Measurements from ENCODE around the gene PLGRKT.

DNA sequence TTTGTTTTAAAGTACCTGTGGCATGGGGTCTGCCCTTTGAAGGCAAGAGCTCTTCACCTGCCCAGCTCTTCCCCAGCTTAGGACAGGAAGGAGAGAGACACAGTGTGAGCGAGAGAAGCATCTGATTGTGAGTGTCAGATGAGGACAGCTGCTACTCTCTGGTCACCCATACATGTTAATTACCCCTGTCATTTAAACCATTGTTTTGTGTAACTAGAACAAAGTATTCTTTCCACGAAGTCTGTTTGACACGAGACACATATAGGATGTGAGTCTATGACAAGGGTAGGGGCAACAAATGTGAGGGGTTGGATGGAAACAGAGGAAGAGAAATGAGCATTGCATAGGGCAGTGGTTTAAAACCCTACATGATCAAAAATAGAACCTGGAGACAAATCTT lies 9.6 kb upstream of the PLGRKT start:
- no peak for TF ChIP-seq EP300 (IDR thresholded peaks at IDR 0.05)
- no peak for TF ChIP-seq POLR2A (IDR thresholded peaks at IDR 0.05)
- TF ChIP-seq, protein P1, sequence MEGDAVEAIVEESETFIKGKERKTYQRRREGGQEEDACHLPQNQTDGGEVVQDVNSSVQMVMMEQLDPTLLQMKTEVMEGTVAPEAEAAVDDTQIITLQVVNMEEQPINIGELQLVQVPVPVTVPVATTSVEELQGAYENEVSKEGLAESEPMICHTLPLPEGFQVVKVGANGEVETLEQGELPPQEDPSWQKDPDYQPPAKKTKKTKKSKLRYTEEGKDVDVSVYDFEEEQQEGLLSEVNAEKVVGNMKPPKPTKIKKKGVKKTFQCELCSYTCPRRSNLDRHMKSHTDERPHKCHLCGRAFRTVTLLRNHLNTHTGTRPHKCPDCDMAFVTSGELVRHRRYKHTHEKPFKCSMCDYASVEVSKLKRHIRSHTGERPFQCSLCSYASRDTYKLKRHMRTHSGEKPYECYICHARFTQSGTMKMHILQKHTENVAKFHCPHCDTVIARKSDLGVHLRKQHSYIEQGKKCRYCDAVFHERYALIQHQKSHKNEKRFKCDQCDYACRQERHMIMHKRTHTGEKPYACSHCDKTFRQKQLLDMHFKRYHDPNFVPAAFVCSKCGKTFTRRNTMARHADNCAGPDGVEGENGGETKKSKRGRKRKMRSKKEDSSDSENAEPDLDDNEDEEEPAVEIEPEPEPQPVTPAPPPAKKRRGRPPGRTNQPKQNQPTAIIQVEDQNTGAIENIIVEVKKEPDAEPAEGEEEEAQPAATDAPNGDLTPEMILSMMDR (IDR thresholded peaks at IDR 0.05), result no peak
- TF ChIP-seq POLR2AphosphoS5 (IDR thresholded peaks at IDR 0.05), result no peak
